Measurements from ENCODE around the gene CYB561A3.

Gene CYB561A3

GRCh38 chr11:61325649-61326414 is 35.9 kb downstream of the CYB561A3 start:
- DNase-seq: no peak

- no peak for DNase-seq
These were observed 46.4 kb downstream of the CYB561A3 start for GRCh38 chr11:61315260-61315659.

- no peak for DNase-seq
These were observed 50.9 kb downstream of the CYB561A3 start for GRCh38 chr11:61310749-61311148.

- no peak for DNase-seq
These were observed 51.9 kb downstream of the CYB561A3 start for GRCh38 chr11:61309739-61310138.

- no peak for DNase-seq
These were observed 52.5 kb downstream of the CYB561A3 start for GRCh38 chr11:61309141-61309540.

- no peak for DNase-seq
These were observed 54.3 kb downstream of the CYB561A3 start for GRCh38 chr11:61307354-61307753.

- no peak for DNase-seq
These were observed 55.5 kb downstream of the CYB561A3 start for GRCh38 chr11:61306221-61306620.

GRCh38 chr11:61305417-61305816 is 56.3 kb downstream of the CYB561A3 start:
- no peak for DNase-seq

- DNase-seq: no peak
These were observed 58.0 kb downstream of the CYB561A3 start for GRCh38 chr11:61303725-61304124.

GRCh38 chr11:61302550-61302949 is 59.1 kb downstream of the CYB561A3 start:
- DNase-seq: no peak

All from C1 segment of cervical spinal cord (tissue), 14 donors.